HG02759 (cell line): ENCODE measurements around the gene CYP26B1.

Source experiments
- ATAC-seq: cut with Tn5 transposase; IDR thresholded peaks from one replicate; pipeline ENCODE4 v1.9.1; 2021; ENCODE audit warnings: mild to moderate bottlenecking, moderate library complexity; ENCODE audit not compliant: unreplicated experiment

Gene CYP26B1

GRCh38 chr2:72084584-72084976, 63.1 kb downstream of the CYP26B1 start:
- no peak for ATAC-seq

GRCh38 chr2:72083751-72084583, 63.7 kb downstream of the CYP26B1 start:
- ATAC-seq = no peak

GRCh38 chr2:72082887-72083286, 64.8 kb downstream of the CYP26B1 start:
- ATAC-seq = no peak

GRCh38 chr2:72082021-72082601, 65.6 kb downstream of the CYP26B1 start:
- ATAC-seq = no peak

- no peak for ATAC-seq
Measured at GRCh38 chr2:72081451-72081850, 66.2 kb downstream of the CYP26B1 start.

- ATAC-seq = no peak
Measured at GRCh38 chr2:72080286-72081145, 67.1 kb downstream of the CYP26B1 start.
